GM13977 (cell line): ENCODE results near the gene LDAF1.
"Not testable (repeated sequence)": the region's sequence is repeated elsewhere in the genome, so short reads cannot be mapped to it uniquely, and the experiment has no call there.

Experiments
- DNase-seq: peaks from one replicate; pipeline ENCODE4 v3.0.0; 2012; ENCODE audit warnings: low spot score
- in situ Hi-C: fragments of 300-500 bp; cut with MboI; formaldehyde crosslinking; loops from one replicate; pipeline ENCODE4 v1.12.0; 2022; ENCODE audit warnings: low sequenced_read_pairs, low pct_unique_long_range_greater_than_20kb, mixed read lengths, inconsistent platforms; ENCODE audit not compliant: unreplicated experiment
- TF ChIP-seq, protein P1 (sequence below): IDR thresholded peaks from 2 replicates; pipeline ENCODE4 v1.5.1; 2012; ENCODE audit warnings: mild to moderate bottlenecking, control low read depth; ENCODE audit not compliant: insufficient read depth; ENCODE audit errors: extremely low read depth, missing control alignments

LDAF1 gene

DNA sequence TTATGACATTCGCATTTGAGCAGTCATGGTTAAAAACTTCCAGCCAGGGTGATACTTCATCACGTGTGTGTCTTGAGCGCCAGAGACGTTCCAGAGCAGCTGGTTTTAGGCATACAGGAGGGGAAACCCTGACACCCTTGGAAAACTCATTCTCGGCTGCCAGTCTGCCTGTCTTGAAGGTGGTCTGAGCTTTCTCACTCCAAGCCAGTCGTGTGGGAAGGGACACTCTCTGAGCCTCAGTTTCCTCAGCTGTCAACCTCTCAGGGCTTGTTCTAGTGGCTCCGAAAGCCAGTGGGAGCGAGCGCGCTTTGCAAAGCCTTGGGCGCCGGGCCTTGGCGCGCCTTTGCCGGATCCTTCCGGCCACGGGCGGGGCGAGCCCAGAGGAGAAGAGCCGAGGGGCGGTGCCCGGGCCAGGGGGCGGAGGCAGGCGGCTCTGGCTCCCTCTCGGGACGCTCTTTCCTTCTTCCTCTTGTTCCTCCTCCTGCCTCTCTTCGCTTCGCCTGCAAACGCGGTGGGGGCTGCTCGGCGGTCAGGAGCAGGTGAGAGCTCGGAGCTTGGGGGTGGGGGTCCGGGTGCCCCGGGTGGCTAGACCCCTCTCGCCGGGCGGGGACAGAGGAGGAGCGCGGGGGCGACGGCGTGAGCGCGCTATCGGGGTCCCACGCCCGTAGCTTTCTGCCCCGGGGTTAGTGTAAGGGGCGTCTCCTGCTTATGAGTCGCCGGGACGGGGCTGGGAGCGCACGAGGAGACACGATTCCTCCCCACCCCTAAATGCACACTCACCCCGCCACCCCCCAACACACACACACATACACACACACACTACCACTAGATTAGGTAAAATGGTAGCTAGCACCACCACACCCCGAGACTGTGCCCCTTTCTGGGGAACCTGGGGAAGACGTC, at the start of gene LDAF1:
Gene LDAF1 (plus strand): TSS at position 467 of the 903 bp plus-strand sequence. CDS start 2,509 bp downstream, outside the sequence.
- TF ChIP-seq, protein P1, sequence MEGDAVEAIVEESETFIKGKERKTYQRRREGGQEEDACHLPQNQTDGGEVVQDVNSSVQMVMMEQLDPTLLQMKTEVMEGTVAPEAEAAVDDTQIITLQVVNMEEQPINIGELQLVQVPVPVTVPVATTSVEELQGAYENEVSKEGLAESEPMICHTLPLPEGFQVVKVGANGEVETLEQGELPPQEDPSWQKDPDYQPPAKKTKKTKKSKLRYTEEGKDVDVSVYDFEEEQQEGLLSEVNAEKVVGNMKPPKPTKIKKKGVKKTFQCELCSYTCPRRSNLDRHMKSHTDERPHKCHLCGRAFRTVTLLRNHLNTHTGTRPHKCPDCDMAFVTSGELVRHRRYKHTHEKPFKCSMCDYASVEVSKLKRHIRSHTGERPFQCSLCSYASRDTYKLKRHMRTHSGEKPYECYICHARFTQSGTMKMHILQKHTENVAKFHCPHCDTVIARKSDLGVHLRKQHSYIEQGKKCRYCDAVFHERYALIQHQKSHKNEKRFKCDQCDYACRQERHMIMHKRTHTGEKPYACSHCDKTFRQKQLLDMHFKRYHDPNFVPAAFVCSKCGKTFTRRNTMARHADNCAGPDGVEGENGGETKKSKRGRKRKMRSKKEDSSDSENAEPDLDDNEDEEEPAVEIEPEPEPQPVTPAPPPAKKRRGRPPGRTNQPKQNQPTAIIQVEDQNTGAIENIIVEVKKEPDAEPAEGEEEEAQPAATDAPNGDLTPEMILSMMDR: no peak
- peak; percentile 94 for DNase-seq
- in situ Hi-C loops: no loop called here

DNA sequence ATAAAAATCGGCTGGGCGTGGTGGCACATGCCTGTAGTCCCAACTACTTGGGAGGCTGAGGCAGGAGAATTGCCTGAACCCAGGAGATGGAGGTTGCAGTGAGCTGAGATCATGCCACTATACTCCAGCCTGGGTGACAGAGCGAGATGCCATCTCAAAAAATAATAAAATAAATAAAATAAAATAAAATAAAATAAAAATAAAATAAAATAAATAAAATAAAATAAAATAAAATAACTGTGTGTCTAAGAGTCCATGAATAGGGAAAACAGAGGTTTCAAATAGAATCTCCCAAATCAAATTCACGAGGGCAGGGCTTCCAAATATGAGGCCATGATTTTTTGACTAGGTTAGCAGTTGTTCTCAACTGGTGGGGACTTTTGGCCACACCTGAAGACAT, 42.9 kb upstream of the LDAF1 start:
- DNase-seq, in situ Hi-C loops: not testable (repeated sequence)

DNA sequence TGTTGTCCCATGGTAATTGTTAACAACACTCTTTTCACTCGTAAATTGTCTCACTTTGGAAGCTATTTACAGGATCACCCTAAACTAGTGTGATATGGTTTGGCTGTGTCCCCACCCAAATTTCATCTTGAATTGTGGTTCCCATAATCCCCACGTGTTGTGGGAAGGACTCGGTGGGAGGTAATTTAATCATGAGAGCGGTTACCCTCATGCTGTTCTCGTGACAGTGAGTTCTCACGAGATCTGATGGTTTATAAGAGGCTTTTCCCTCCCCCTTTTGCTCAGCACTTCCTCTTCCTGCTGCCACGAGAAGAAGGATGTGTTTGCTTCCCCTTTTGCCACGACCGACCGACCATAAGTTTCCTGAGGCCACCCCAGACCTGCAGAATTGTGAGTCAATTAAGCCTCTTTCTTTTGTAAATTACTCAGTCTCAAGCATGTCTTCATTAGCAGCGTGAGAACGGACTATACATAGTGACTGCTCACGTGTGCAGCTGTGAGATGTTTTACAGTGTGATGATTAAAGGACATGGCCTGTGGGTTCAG, 42.3 kb upstream of the LDAF1 start:
- in situ Hi-C loops: no loop called here
- TF ChIP-seq, protein P1: no peak
- DNase-seq: no peak

GRCh38 chr16:21117567-21117966, 40.9 kb upstream of the LDAF1 start:
- TF ChIP-seq, protein P1: no peak
- in situ Hi-C loops: no loop called here
- no peak for DNase-seq

- in situ Hi-C loops: no loop called here
- TF ChIP-seq, protein P1: no peak
- no peak for DNase-seq
Observed at GRCh38 chr16:21120976-21121520, 37.4 kb upstream of the LDAF1 start.

- TF ChIP-seq, protein P1: no peak
- in situ Hi-C loops: no loop called here
- no peak for DNase-seq
Observed at GRCh38 chr16:21125191-21125590, 33.3 kb upstream of the LDAF1 start.

GRCh38 chr16:21126518-21126917, 32.0 kb upstream of the LDAF1 start:
- TF ChIP-seq, protein P1: no peak
- in situ Hi-C loops: no loop called here
- no peak for DNase-seq
